Liver (tissue), 5 donors: ENCODE results near the gene EDDM13. TPM values are rescaled to one million over a fixed set of nuclear protein-coding genes. Genes with fewer than 3 reads are reported as not detected.

Experiments
- polyA plus RNA-seq, 2 donors: library from polyadenylated mRNA; stranded (reverse) in 1 of 2; unstranded in 1 of 2; fragments of 200-250 nt in 1 of 2; fragments of >200 nt in 1 of 2; fragmentation: Nextera tagmentation in 1 of 2; extraction: Ambion mirVana in 1 of 2; gene quantifications; one replicate each; pipeline versions ENCODE4 v1.2.1 to v1.2.3, GENCODE V29; 2013 to 2015
- small RNA-seq: library from RNA; depleted of rRNA; stranded (forward); fragments of <200 nt; gene quantifications from one replicate; pipeline ENCODE3, GENCODE V24; 2014
- total RNA-seq, 2 donors: library from RNA; depleted of rRNA; stranded (reverse); fragments of >200 nt; gene quantifications; one replicate each; pipeline ENCODE4 v1.2.3, GENCODE V29; 2014
- donor health status: healthy.
- donor health status: healthy.
- donor health status: healthy.

Gene EDDM13
- total and polyA plus RNA-seq, 4 donors: 0.20 TPM; not detected in 3

Small RNA genes lying within 50 kb of the gene (small RNA-seq; reads per million reads assigned to genes)
- not detected for gene RF00019

Other genes starting within 250 kb of the EDDM13 start
- 10 to 100 TPM; 17.6 to 23.6 TPM for gene ZNF787, start 151.5 kb upstream of the EDDM13 start, total RNA-seq
- gene ZNF787, start 151.5 kb upstream of the EDDM13 start, polyA plus RNA-seq: 10 to 100 TPM in 1 of 2 donors, 1 to 10 TPM in 1; 2.9 to 20.1 TPM
- 10 to 100 TPM; 16.0 to 26.1 TPM for gene ZNF444, start 131.5 kb upstream of the EDDM13 start, total RNA-seq
- gene ZNF444, start 131.5 kb upstream of the EDDM13 start, polyA plus RNA-seq: 10 to 100 TPM in 1 of 2 donors, 1 to 10 TPM in 1; 6.1 to 30.4 TPM
- not detected for gene GALP, start 96.7 kb upstream of the EDDM13 start, total RNA-seq
- under 1 TPM; 0.08 to 0.63 TPM for gene GALP, start 96.7 kb upstream of the EDDM13 start, polyA plus RNA-seq
- gene ZSCAN5B, start 75.0 kb upstream of the EDDM13 start, total RNA-seq: under 1 TPM in 1 of 2 donors, not detected in 1; 0.08 TPM
- not detected for gene ZSCAN5B, start 75.0 kb upstream of the EDDM13 start, polyA plus RNA-seq
- not detected for gene ZSCAN5C, start 70.5 kb upstream of the EDDM13 start, total RNA-seq
- gene ZSCAN5C, start 70.5 kb upstream of the EDDM13 start, polyA plus RNA-seq: not detected
- 1 to 10 TPM; 7.4 to 9.6 TPM for gene ZSCAN5A, start 42.1 kb downstream of the EDDM13 start, total RNA-seq
- gene ZSCAN5A, start 42.1 kb downstream of the EDDM13 start, polyA plus RNA-seq: 1 to 10 TPM; 2.2 to 2.7 TPM
- gene ZNF582, start 120.8 kb downstream of the EDDM13 start, total RNA-seq: 1 to 10 TPM; 1.3 to 2.1 TPM
- gene ZNF582, start 120.8 kb downstream of the EDDM13 start, polyA plus RNA-seq: 1 to 10 TPM; 1.3 to 1.5 TPM
- 1 to 10 TPM; 2.3 to 2.5 TPM for gene ZNF583, start 131.6 kb downstream of the EDDM13 start, total RNA-seq
- 1 to 10 TPM in 1 of 2 donors, under 1 TPM in 1; 0.75 to 1.5 TPM for gene ZNF583, start 131.6 kb downstream of the EDDM13 start, polyA plus RNA-seq
- gene ZNF667, start 204.6 kb downstream of the EDDM13 start, total RNA-seq: 1 to 10 TPM; 1.3 to 1.7 TPM
- gene ZNF667, start 204.6 kb downstream of the EDDM13 start, polyA plus RNA-seq: under 1 TPM; 0.31 to 0.58 TPM
- gene ZNF471, start 235.1 kb downstream of the EDDM13 start, total RNA-seq: 1 to 10 TPM; 1.0 to 2.3 TPM
- gene ZNF471, start 235.1 kb downstream of the EDDM13 start, polyA plus RNA-seq: under 1 TPM; 0.77 to 0.89 TPM